CD4-positive, alpha-beta T cell (primary cell): ENCODE measurements around the gene JAZF1. TPM values are rescaled to one million over a fixed set of nuclear protein-coding genes. Genes with fewer than 3 reads are reported as not detected.

Experiments
- ATAC-seq: fragments of 200-7000 bp; cut with Tn5 transposase; one replicate; pipeline ENCODE4 v1.10.0; 2022; ENCODE audit warnings: mild to moderate bottlenecking; ENCODE audit not compliant: poor library complexity
- CTCF ChIA-PET: fragments of 350-600 bp; sonication (Branson Sonifier 250); formaldehyde crosslinking; loops from one replicate; lab custom pipeline; 2021; ENCODE audit warnings: antibody characterized with exemption, inconsistent platforms; lab: Charles Lee
- POLR2A ChIA-PET: fragments of 350-600 bp; sonication (Branson Sonifier 250); formaldehyde crosslinking; loops from one replicate; lab custom pipeline; 2021; ENCODE audit warnings: antibody characterized with exemption, inconsistent platforms; lab: Charles Lee
- DNase-seq, 14 experiments: peaks; one replicate each; pipeline ENCODE4 v3.0.0-alpha.2; 2013 to 2020; ENCODE audit warnings: mixed read lengths in 2 of 14
- H3K27ac ChIP-seq, 2 donors: one replicate each; pipeline versions ENCODE4 v1.5.1 to v1.7.0; 2013; ENCODE audit warnings: low read length in 2 of 2, low read depth in 1 of 2, mild to moderate bottlenecking in 1 of 2
- H3K27me3 ChIP-seq, 2 experiments: 1 replicate in 1 of 2; 2 replicates in 1 of 2; pipeline versions ENCODE4 v1.6.1 to v1.7.0; 2013; ENCODE audit warnings: low read length in 2 of 2, control low read depth in 1 of 2, mild to moderate bottlenecking in 1 of 2, moderate library complexity in 1 of 2; ENCODE audit not compliant: insufficient read depth in 2 of 2, control insufficient read depth in 1 of 2
- H3K36me3 ChIP-seq: one replicate; pipeline ENCODE4 v1.6.1; 2013; ENCODE audit warnings: low read length, control low read depth; ENCODE audit not compliant: insufficient read depth
- H3K4me1 ChIP-seq: one replicate; pipeline ENCODE4 v1.6.1; 2013; ENCODE audit warnings: low read length, control low read depth; ENCODE audit not compliant: insufficient read depth
- H3K4me3 ChIP-seq: one replicate; pipeline ENCODE4 v1.5.1; 2013; ENCODE audit warnings: mild to moderate bottlenecking, low read length, moderate library complexity
- H3K9me3 ChIP-seq, 2 experiments: 1 replicate in 1 of 2; 2 replicates in 1 of 2; pipeline versions ENCODE4 v1.6.1 to v1.7.0; 2013; ENCODE audit warnings: low read length in 2 of 2, mild to moderate bottlenecking in 2 of 2, control low read depth in 1 of 2, moderate library complexity in 1 of 2; ENCODE audit not compliant: control insufficient read depth in 1 of 2, insufficient read depth in 1 of 2
- H3K27ac Mint-ChIP-seq: one replicate; pipeline ENCODE4 v1.8.0; 2020; ENCODE audit warnings: mixed read lengths
- H3K27me3 Mint-ChIP-seq: one replicate; pipeline ENCODE4 v1.8.0; 2021; ENCODE audit warnings: mixed read lengths
- H3K36me3 Mint-ChIP-seq: one replicate; pipeline ENCODE4 v1.8.0; 2021; ENCODE audit warnings: low read depth, mixed read lengths
- H3K4me1 Mint-ChIP-seq: one replicate; pipeline ENCODE4 v1.8.0; 2021; ENCODE audit warnings: low read depth, mixed read lengths
- H3K4me3 Mint-ChIP-seq: one replicate; pipeline ENCODE4 v1.8.0; 2020; ENCODE audit warnings: mild to moderate bottlenecking, mixed read lengths
- H3K9me3 Mint-ChIP-seq: one replicate; pipeline ENCODE4 v1.8.0; 2020; ENCODE audit warnings: mixed read lengths
- intact Hi-C, 2 experiments: fragments of 100-400 bp; cut with DNase I in 1 of 2; cut with micrococcal nuclease in 1 of 2; formaldehyde crosslinking; loops; one replicate each; pipeline versions ENCODE4 v1.15.1 to v1.9.0; 2023 to 2025; cut with DNase I, micrococcal nuclease
- total RNA-seq, 174 experiments: library from RNA in 2 of 174; stranded (reverse) in 2 of 174; gene quantifications; one replicate each; pipeline ENCODE4 v1.2.3 and lab custom pipeline; 2021 to 2026
- TF ChIP-seq, protein P1 (sequence below): fragments of 200-600 bp; IDR thresholded peaks from one replicate; pipeline ENCODE4 v1.8.0; 2022; ENCODE audit warnings: antibody characterized with exemption, mild to moderate bottlenecking

Gene JAZF1
- total RNA-seq, 2 experiments from 2014 or later, result 9.9 to 11.1 TPM

DNA sequence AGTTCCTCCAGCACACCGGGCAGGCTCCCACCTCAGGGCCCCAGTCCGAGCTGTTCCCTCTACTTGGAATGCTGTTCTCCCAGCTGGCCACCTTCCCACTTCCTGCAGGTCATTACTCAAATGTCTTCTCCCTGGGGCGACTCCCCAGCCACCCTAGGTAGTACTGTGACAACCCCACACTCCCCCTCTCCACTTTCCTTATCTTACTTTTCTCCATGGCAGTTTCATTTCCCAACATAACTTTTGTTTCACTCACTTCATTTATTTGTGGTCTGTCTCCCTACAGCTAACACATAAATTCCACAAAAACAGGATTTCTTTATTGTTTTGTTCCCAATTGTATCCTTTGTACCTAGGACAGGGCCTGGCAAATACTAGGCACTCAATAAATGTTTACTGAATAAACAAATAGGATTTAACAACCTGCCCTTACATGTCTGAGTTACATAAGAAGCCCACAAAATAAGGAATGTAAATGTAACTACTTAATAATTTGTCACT lies 76.5 kb downstream of the JAZF1 start:
- CTCF ChIA-PET, result no interaction called here
- no peaks in the 10 kb centered on the region for H3K27me3 ChIP-seq
- DNase-seq, result no peak
- H3K9me3 ChIP-seq, result no peaks in the 10 kb centered on the region
- Mint-ChIP-seq H3K27ac (no peak overlapping the region), H3K4me3 (no peak overlapping the region), H3K36me3 (no peaks in the 10 kb centered on the region), H3K27me3 (no peaks in the 10 kb centered on the region), H3K9me3 (no peaks in the 10 kb centered on the region), H3K4me1 (no peaks in the 10 kb centered on the region)
- ATAC-seq, result no peak
- no peaks in the 10 kb centered on the region for H3K4me1 ChIP-seq
- intact Hi-C loops, result no loop called here
- peaks cover 3% of the 10 kb centered on the region for H3K36me3 ChIP-seq
- H3K4me3 ChIP-seq, result no peak overlapping the region
- no peak overlapping the region for H3K27ac ChIP-seq
- TF ChIP-seq, protein P1, sequence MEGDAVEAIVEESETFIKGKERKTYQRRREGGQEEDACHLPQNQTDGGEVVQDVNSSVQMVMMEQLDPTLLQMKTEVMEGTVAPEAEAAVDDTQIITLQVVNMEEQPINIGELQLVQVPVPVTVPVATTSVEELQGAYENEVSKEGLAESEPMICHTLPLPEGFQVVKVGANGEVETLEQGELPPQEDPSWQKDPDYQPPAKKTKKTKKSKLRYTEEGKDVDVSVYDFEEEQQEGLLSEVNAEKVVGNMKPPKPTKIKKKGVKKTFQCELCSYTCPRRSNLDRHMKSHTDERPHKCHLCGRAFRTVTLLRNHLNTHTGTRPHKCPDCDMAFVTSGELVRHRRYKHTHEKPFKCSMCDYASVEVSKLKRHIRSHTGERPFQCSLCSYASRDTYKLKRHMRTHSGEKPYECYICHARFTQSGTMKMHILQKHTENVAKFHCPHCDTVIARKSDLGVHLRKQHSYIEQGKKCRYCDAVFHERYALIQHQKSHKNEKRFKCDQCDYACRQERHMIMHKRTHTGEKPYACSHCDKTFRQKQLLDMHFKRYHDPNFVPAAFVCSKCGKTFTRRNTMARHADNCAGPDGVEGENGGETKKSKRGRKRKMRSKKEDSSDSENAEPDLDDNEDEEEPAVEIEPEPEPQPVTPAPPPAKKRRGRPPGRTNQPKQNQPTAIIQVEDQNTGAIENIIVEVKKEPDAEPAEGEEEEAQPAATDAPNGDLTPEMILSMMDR, result no peak
- POLR2A ChIA-PET, result interaction anchor here (0.6 kb wide), 1 partner anchor 270 kb away, joined by 3 read pairs; no protein-coding TSS in a partner anchor

DNA sequence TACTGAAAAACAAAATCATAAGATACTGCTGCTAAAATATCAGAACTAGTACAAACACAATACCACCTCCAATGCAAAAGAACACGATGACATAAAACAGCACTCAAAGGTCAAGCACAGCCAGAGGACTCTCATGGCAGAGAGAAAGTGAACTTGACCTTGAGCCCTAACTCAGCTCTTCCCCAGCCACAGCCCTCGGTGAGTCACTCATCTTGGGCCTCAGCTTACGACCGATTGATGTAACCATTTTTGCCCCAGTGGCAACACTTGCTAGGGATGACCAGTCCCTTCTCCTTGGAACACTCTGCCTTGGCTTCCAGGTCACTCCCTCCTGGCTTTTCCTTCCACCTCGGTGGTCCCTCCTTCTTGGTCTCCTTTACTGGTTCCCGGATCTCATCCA lies 77.8 kb downstream of the JAZF1 start:
- Histone ChIP-seq H3K4me1 (no peaks in the 10 kb centered on the region), H3K9me3 (no peaks in the 10 kb centered on the region), H3K27ac (no peak overlapping the region), H3K27me3 (no peaks in the 10 kb centered on the region), H3K4me3 (no peak overlapping the region), H3K36me3 (peaks cover 3% of the 10 kb centered on the region)
- TF ChIP-seq, protein P1, result no peak
- Mint-ChIP-seq H3K27ac (no peak overlapping the region), H3K36me3 (no peaks in the 10 kb centered on the region), H3K4me1 (no peaks in the 10 kb centered on the region), H3K9me3 (no peaks in the 10 kb centered on the region), H3K4me3 (no peak overlapping the region), H3K27me3 (no peaks in the 10 kb centered on the region)
- POLR2A ChIA-PET, result no interaction called here
- intact Hi-C loops, result no loop called here
- DNase-seq, result peak in 1 of 14 experiments; percentile 40
- ATAC-seq, result no peak
- CTCF ChIA-PET, result no interaction called here

DNA sequence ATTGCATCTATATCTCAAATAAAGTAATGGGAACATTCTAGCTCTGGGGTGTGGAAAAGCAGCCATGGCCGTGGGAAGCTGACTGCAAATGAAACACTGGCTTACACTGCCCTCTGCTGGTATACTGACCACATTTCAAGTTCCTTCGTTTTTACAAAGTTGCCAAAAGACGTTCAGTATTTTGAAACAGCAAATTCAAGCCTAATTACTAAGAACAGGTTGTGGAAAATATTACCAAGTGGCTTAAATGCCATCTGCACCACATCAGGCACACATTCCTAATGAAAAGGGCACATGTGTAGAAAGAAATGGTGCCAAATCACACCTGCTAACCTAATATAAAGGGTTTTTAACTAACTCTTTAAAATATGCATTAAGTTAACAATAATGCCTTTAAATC lies 83.9 kb downstream of the JAZF1 start:
- DNase-seq (peak in 12 of 14 experiments; percentile 12 to 76 (median 24)), ATAC-seq (peak; percentile 68)
- H3K4me3 ChIP-seq, result no peak overlapping the region
- no peaks in the 10 kb centered on the region for H3K27me3 ChIP-seq
- ChIA-PET POLR2A (no interaction called here), CTCF (interaction anchor here (0.7 to 1.9 kb wide), 12 partner anchors 9 to 901 kb away, joined by 3 to 6 read pairs (median 4); no protein-coding TSS in a partner anchor)
- peaks cover 3% of the 10 kb centered on the region for H3K4me1 ChIP-seq
- H3K36me3 ChIP-seq, result peaks cover 3% of the 10 kb centered on the region
- Mint-ChIP-seq H3K4me3 (no peak overlapping the region), H3K27ac (no peak overlapping the region), H3K9me3 (no peaks in the 10 kb centered on the region), H3K36me3 (peaks cover 6% of the 10 kb centered on the region), H3K27me3 (no peaks in the 10 kb centered on the region), H3K4me1 (peaks cover 9% of the 10 kb centered on the region)
- no peak overlapping the region for H3K27ac ChIP-seq
- intact Hi-C loops, result loop anchor here (1.0 to 5.0 kb wide), 2 partner anchors 899 to 900 kb away; no protein-coding TSS in a partner anchor
- H3K9me3 ChIP-seq, result no peaks in the 10 kb centered on the region
- TF ChIP-seq, protein P1, result peak; percentile 95
